Panc1 (cell line): ENCODE measurements around the gene PRDX1. TPM values are rescaled to one million over a fixed set of nuclear protein-coding genes. Genes with fewer than 3 reads are reported as not detected.
"Not testable (repeated sequence)": the region's sequence is repeated elsewhere in the genome, so short reads cannot be mapped to it uniquely, and the experiment has no call there.

Source experiments
- ATAC-seq: fragments of 200-7000 bp; cut with Tn5 transposase; 2 replicates; pipeline ENCODE4 v1.9.1; 2020; ENCODE audit warnings: mild to moderate bottlenecking, moderate library complexity
- BruUV-seq: library from RNA; stranded (reverse); fragments of 400-500 nt; replicated peaks from 2 replicates; lab custom pipeline; 2021; lab: Mats Ljungman, UMichigan
- CTCF ChIA-PET: fragments of 300-600 bp; sonication (Branson Sonifier 250); formaldehyde crosslinking; loops from one replicate; lab custom pipeline; 2022; ENCODE audit warnings: antibody characterized with exemption; lab: Charles Lee
- POLR2A ChIA-PET: fragments of 300-600 bp; sonication (Branson Sonifier 250); formaldehyde crosslinking; loops from one replicate; lab custom pipeline; 2022; ENCODE audit warnings: antibody characterized with exemption; lab: Charles Lee
- DNase-seq: peaks from one replicate; pipeline ENCODE4 v3.0.0-alpha.2; 2010; ENCODE audit warnings: low read depth, low spot score
- H3K27ac ChIP-seq: 2 replicates; pipeline ENCODE4 v1.5.1; 2011; ENCODE audit warnings: mild to moderate bottlenecking, low read length, inconsistent platforms
- H3K27me3 ChIP-seq: fragments of 200-500 bp; sonication (Bioruptor generic); 2 replicates; pipeline ENCODE4 v1.6.0; 2014; ENCODE audit warnings: low read length, inconsistent platforms; ENCODE audit not compliant: control insufficient read depth, insufficient read depth
- H3K36me3 ChIP-seq: fragments of 200-500 bp; sonication (Bioruptor generic); 2 replicates; pipeline ENCODE4 v1.5.1; 2014; ENCODE audit warnings: inconsistent platforms, mild to moderate bottlenecking, low read length, moderate library complexity; ENCODE audit not compliant: control insufficient read depth, insufficient read depth
- H3K4me1 ChIP-seq: 2 replicates; pipeline ENCODE4 v1.5.1; 2011; ENCODE audit warnings: inconsistent platforms, mild to moderate bottlenecking, low read length, moderate library complexity; ENCODE audit not compliant: control insufficient read depth, insufficient read depth
- H3K4me3 ChIP-seq, 2 experiments: 2 replicates each; pipeline ENCODE4 v1.5.1; 2011 to 2012; ENCODE audit warnings: low read depth in 2 of 2, low read length in 2 of 2, mild to moderate bottlenecking in 2 of 2, inconsistent platforms in 1 of 2, moderate library complexity in 1 of 2
- H3K9me3 ChIP-seq: fragments of 200-500 bp; sonication (Bioruptor generic); 2 replicates; pipeline ENCODE4 v1.5.1; 2014; ENCODE audit warnings: low read depth, mild to moderate bottlenecking, inconsistent platforms, low read length, moderate library complexity; ENCODE audit not compliant: control insufficient read depth, insufficient read depth
- CTCF ChIP-seq: fragments of 450-650 bp; IDR thresholded peaks from 2 replicates; pipeline ENCODE4 v1.5.1; 2017; ENCODE audit warnings: mild to moderate bottlenecking
- POLR2AphosphoS5 ChIP-seq: IDR thresholded peaks from 2 replicates; pipeline ENCODE4 v1.6.1; 2012; ENCODE audit warnings: mild to moderate bottlenecking, low read depth, low read length, moderate library complexity
- REST ChIP-seq, 2 experiments: IDR thresholded peaks; 2 replicates each; pipeline ENCODE4 v1.6.1; 2011 to 2012; ENCODE audit warnings: low read depth in 2 of 2, control low read depth in 1 of 2, low read length in 1 of 2, mild to moderate bottlenecking in 1 of 2, moderate library complexity in 1 of 2; ENCODE audit not compliant: insufficient read depth in 1 of 2
- SIN3A ChIP-seq: IDR thresholded peaks from 2 replicates; pipeline ENCODE4 v1.6.1; 2012; ENCODE audit warnings: low read depth, mild to moderate bottlenecking, low read length, moderate library complexity, borderline replicate concordance; ENCODE audit not compliant: insufficient read depth
- TCF7L2 ChIP-seq: IDR thresholded peaks from 2 replicates; pipeline ENCODE4 v1.6.1; 2011; ENCODE audit warnings: mild to moderate bottlenecking, low read depth, low read length, inconsistent platforms
- in situ Hi-C: cut with HindIII; loops from 2 replicates; pipeline ENCODE4 v1.10.0; 2016; ENCODE audit warnings: low sequenced_read_pairs, low pct_unique_long_range_greater_than_20kb
- intact Hi-C: fragments of 100-400 bp; cut with micrococcal nuclease; formaldehyde crosslinking; loops from one replicate; pipeline ENCODE4 v1.10.0; 2022; ENCODE audit not compliant: unreplicated experiment
- total RNA-seq: library from RNA; stranded (reverse); gene quantifications from one replicate; pipeline ENCODE4 v1.2.1, GENCODE V29; 2021; ENCODE audit not compliant: unreplicated experiment

PRDX1 gene
- total RNA-seq, 1 experiment from 2014 or later: 719 TPM

GRCh38 chr1:45518910-45519309 is 2.8 kb downstream of the PRDX1 start:
- Histone ChIP-seq H3K4me1 (peaks cover 13% of the 10 kb centered on the region), H3K4me3 (peak overlapping the region; percentile 92 to 98), H3K9me3 (no peaks in the 10 kb centered on the region), H3K27me3 (no peaks in the 10 kb centered on the region), H3K27ac (no peak overlapping the region), H3K36me3 (peaks cover 34% of the 10 kb centered on the region)
- in situ Hi-C loops (no loop called here), intact Hi-C loops (no loop called here)
- no peak for DNase-seq
- TSS peak; percentile 73 for BruUV-seq
- no peak for ATAC-seq
- CTCF ChIA-PET: interaction anchor here (0.6 kb wide), 1 partner anchor 604 kb away, joined by 8 read pairs; no protein-coding TSS in a partner anchor
- POLR2A ChIA-PET: interaction anchor here (0.6 kb wide), 1 partner anchor 18 kb away, joined by 3 read pairs; no protein-coding TSS in a partner anchor
- no peak for TF ChIP-seq REST (IDR thresholded peaks at IDR 0.05; ENCODE audit: insufficient read depth in 1 of 2, low read depth in 2 of 2, low read length in 1 of 2)
- TF ChIP-seq TCF7L2: no peak
- TF ChIP-seq POLR2AphosphoS5: no peak

GRCh38 chr1:45518366-45518765 is 3.3 kb downstream of the PRDX1 start:
- DNase-seq, H3K9me3 ChIP-seq, ATAC-seq, intact Hi-C loops, H3K27me3 ChIP-seq, H3K4me3 ChIP-seq, BruUV-seq, in situ Hi-C loops, POLR2A ChIA-PET, CTCF ChIA-PET, H3K27ac ChIP-seq: not testable (repeated sequence)
- peaks cover 34% of the 10 kb centered on the region for H3K36me3 ChIP-seq
- H3K4me1 ChIP-seq: peaks cover 11% of the 10 kb centered on the region

- TF ChIP-seq SIN3A (no peak), CTCF (no peak), TCF7L2 (no peak), REST (IDR thresholded peaks at IDR 0.05; ENCODE audit: insufficient read depth in 1 of 2, low read depth in 2 of 2, low read length in 1 of 2) (no peak), POLR2AphosphoS5 (no peak)
- Histone ChIP-seq H3K4me1 (peaks cover 7% of the 10 kb centered on the region), H3K27ac (no peak overlapping the region), H3K27me3 (no peaks in the 10 kb centered on the region), H3K36me3 (peaks cover 46% of the 10 kb centered on the region), H3K9me3 (no peaks in the 10 kb centered on the region), H3K4me3 (no peak overlapping the region)
- intact Hi-C loops: no loop called here
- ATAC-seq: no peak
- DNase-seq: no peak
- in situ Hi-C loops: no loop called here
- ChIA-PET POLR2A (interaction anchor here (0.6 to 0.7 kb wide), 2 partner anchors 153 to 580 kb away, joined by 4 to 19 read pairs; no protein-coding TSS in a partner anchor), CTCF (no interaction called here)
- no TSS peak for BruUV-seq
These were observed 5.2 kb downstream of the PRDX1 start for GRCh38 chr1:45516465-45516864.
